Keratinocyte (primary cell): ENCODE results near the gene ACAN.

ENCODE experiments used
- CTCF ChIP-seq, 3 experiments: IDR thresholded peaks in 1 of 3; conservative IDR thresholded peaks in 1 of 3; optimal IDR thresholded peaks in 1 of 3; 2 replicates in 2 of 3; 3 replicates in 1 of 3; pipeline versions ENCODE3 to v1.5.1; 2011; ENCODE audit warnings: low read length in 3 of 3, mild to moderate bottlenecking in 3 of 3, moderate library complexity in 2 of 3, control low read depth in 1 of 3, inconsistent platforms in 1 of 3; ENCODE audit not compliant: insufficient read depth in 2 of 3; ENCODE audit errors: extremely low read depth in 1 of 3
- EZH2 ChIP-seq: IDR thresholded peaks from one replicate; pipeline ENCODE4 v1.6.1; 2012; ENCODE audit warnings: inconsistent platforms, mild to moderate bottlenecking, low read length, moderate library complexity

GRCh38 chr15:88878720-88879184 lies 75.5 kb downstream of the ACAN start:
- TF ChIP-seq EZH2, result no peak
- TF ChIP-seq CTCF (optimal IDR thresholded peaks at IDR 0.05 in 1 of 3, IDR thresholded peaks at IDR 0.05 in 1 of 3, conservative IDR thresholded peaks at IDR 0.05 in 1 of 3; ENCODE audit: extremely low read depth in 1 of 3, insufficient read depth in 2 of 3, low read length in 3 of 3), result peak; percentile 73 to 93 (median 79)
